ENCODE data around the gene CADM1.
A peak's percentile ranks its signal among the peaks of the same experiment; 100 is the strongest.

The CADM1 gene

GRCh38 chr11:115383431-115383830 lies 120.8 kb downstream of the CADM1 start:
- no peak overlapping the region for H3K4me3 ChIP-seq (ENCODE audit: low read length)
- no peaks in the 10 kb centered on the region for H3K36me3 ChIP-seq (replicated peaks; ENCODE audit: insufficient read depth, low read length)
- H3K9ac ChIP-seq (ENCODE audit: low read length) = no peak overlapping the region
- H3K4me1 ChIP-seq (ENCODE audit: low read length) = no peaks in the 10 kb centered on the region
- H3K9me2 ChIP-seq (replicated peaks; ENCODE audit: insufficient read depth, low read length) = no peaks in the 10 kb centered on the region
- H2AFZ ChIP-seq (ENCODE audit: low read length) = no peak overlapping the region
- peaks cover 89% of the 10 kb centered on the region for H3K79me2 ChIP-seq (ENCODE audit: low read length)
- H4K20me1 ChIP-seq (ENCODE audit: insufficient read depth, low read length) = no peaks in the 10 kb centered on the region; the same call in 1 of the 2 replicates
- no peaks in the 10 kb centered on the region for H3F3A ChIP-seq (ENCODE audit: insufficient read depth, low read length)
- no peak for DNase-seq
- no peaks in the 10 kb centered on the region for H3K9me3 ChIP-seq (replicated peaks; ENCODE audit: insufficient read depth, low read length)
- TF ChIP-seq EZH2phosphoT487 (IDR thresholded peaks at IDR 0.05; ENCODE audit: low read length) (no peak), EZH2 (optimal IDR thresholded peaks at IDR 0.05; ENCODE audit: low read depth, low read length) (no peak)
- TF ChIP-seq, protein P1, sequence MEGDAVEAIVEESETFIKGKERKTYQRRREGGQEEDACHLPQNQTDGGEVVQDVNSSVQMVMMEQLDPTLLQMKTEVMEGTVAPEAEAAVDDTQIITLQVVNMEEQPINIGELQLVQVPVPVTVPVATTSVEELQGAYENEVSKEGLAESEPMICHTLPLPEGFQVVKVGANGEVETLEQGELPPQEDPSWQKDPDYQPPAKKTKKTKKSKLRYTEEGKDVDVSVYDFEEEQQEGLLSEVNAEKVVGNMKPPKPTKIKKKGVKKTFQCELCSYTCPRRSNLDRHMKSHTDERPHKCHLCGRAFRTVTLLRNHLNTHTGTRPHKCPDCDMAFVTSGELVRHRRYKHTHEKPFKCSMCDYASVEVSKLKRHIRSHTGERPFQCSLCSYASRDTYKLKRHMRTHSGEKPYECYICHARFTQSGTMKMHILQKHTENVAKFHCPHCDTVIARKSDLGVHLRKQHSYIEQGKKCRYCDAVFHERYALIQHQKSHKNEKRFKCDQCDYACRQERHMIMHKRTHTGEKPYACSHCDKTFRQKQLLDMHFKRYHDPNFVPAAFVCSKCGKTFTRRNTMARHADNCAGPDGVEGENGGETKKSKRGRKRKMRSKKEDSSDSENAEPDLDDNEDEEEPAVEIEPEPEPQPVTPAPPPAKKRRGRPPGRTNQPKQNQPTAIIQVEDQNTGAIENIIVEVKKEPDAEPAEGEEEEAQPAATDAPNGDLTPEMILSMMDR (IDR thresholded peaks at IDR 0.05; ENCODE audit: low read length) = no peak
- no peaks in the 10 kb centered on the region for H3K27me3 ChIP-seq (replicated peaks; ENCODE audit: insufficient read depth, low read length)
- no peak overlapping the region for H3K4me2 ChIP-seq (ENCODE audit: low read depth, low read length)
- H3K27ac ChIP-seq (ENCODE audit: low read length) = no peak overlapping the region

- no peak for DNase-seq
- Histone ChIP-seq H3K79me2 (ENCODE audit: low read length) (peaks cover 70% of the 10 kb centered on the region), H3K27ac (ENCODE audit: low read length) (no peak overlapping the region), H3K9me3 (replicated peaks; ENCODE audit: insufficient read depth, low read length) (no peaks in the 10 kb centered on the region), H3K4me1 (ENCODE audit: low read length) (peaks cover 21% of the 10 kb centered on the region), H4K20me1 (ENCODE audit: insufficient read depth, low read length) (no peaks in the 10 kb centered on the region), H3K36me3 (replicated peaks; ENCODE audit: insufficient read depth, low read length) (no peaks in the 10 kb centered on the region), H3K4me2 (ENCODE audit: low read depth, low read length) (no peak overlapping the region), H3K9ac (ENCODE audit: low read length) (no peak overlapping the region), H3F3A (ENCODE audit: insufficient read depth, low read length) (peaks cover 9% of the 10 kb centered on the region), H3K4me3 (ENCODE audit: low read length) (no peak overlapping the region), H2AFZ (ENCODE audit: low read length) (no peak overlapping the region), H3K27me3 (replicated peaks; ENCODE audit: insufficient read depth, low read length) (no peaks in the 10 kb centered on the region), H3K9me2 (replicated peaks; ENCODE audit: insufficient read depth, low read length) (no peaks in the 10 kb centered on the region)
- TF ChIP-seq EZH2 (optimal IDR thresholded peaks at IDR 0.05; ENCODE audit: low read depth, low read length) = no peak
- TF ChIP-seq, protein P1 (IDR thresholded peaks at IDR 0.05; ENCODE audit: low read length) = 0 out of 2 replicates have a peak, but pooled peaks have one; percentile 5
Measured at GRCh38 chr11:115379528-115379927, 124.7 kb downstream of the CADM1 start.

- Histone ChIP-seq H3K4me3 (ENCODE audit: low read length) (no peak overlapping the region), H3F3A (ENCODE audit: insufficient read depth, low read length) (peaks cover 9% of the 10 kb centered on the region), H3K9me3 (replicated peaks; ENCODE audit: insufficient read depth, low read length) (no peaks in the 10 kb centered on the region), H3K9ac (ENCODE audit: low read length) (no peak overlapping the region), H3K27ac (ENCODE audit: low read length) (no peak overlapping the region), H3K9me2 (replicated peaks; ENCODE audit: insufficient read depth, low read length) (no peaks in the 10 kb centered on the region), H3K36me3 (replicated peaks; ENCODE audit: insufficient read depth, low read length) (no peaks in the 10 kb centered on the region), H3K27me3 (replicated peaks; ENCODE audit: insufficient read depth, low read length) (no peaks in the 10 kb centered on the region), H3K4me2 (ENCODE audit: low read depth, low read length) (no peak overlapping the region), H4K20me1 (ENCODE audit: insufficient read depth, low read length) (no peaks in the 10 kb centered on the region), H3K79me2 (ENCODE audit: low read length) (peaks cover 64% of the 10 kb centered on the region), H2AFZ (ENCODE audit: low read length) (no peak overlapping the region), H3K4me1 (ENCODE audit: low read length) (peaks cover 21% of the 10 kb centered on the region)
- no peak for TF ChIP-seq EZH2 (optimal IDR thresholded peaks at IDR 0.05; ENCODE audit: low read depth, low read length)
- TF ChIP-seq, protein P1 (IDR thresholded peaks at IDR 0.05; ENCODE audit: low read length) = no peak
- TF ChIP-seq EZH2phosphoT487 (IDR thresholded peaks at IDR 0.05; ENCODE audit: low read length) = no peak
- no peak for DNase-seq
Measured at GRCh38 chr11:115378557-115378956, 125.7 kb downstream of the CADM1 start.
